Stimulated activated naive CD8-positive, alpha-beta T cell treated with anti-CD3 and anti-CD28 coated beads, Interleukin-15, amount 100 ng/mL, for 72 hours (primary cell): Measurements from ENCODE around the gene SLC2A11.

Experiments
- ATAC-seq: fragments of 150-1000 bp; cut with Tn5 transposase; 2 replicates; pipeline ENCODE4 v1.10.0; 2021; ENCODE audit warnings: mild to moderate bottlenecking, moderate library complexity
- DNase-seq, 2 donors: peaks; one replicate each; pipeline ENCODE4 v3.0.0; 2021 to 2022
- H3K27ac Mint-ChIP-seq, 2 donors: one replicate each; pipeline ENCODE4 v1.8.0; 2022; ENCODE audit warnings: mild to moderate bottlenecking in 2 of 2, mixed read lengths in 2 of 2, moderate library complexity in 2 of 2
- H3K27me3 Mint-ChIP-seq: one replicate; pipeline ENCODE4 v1.8.0; 2022; ENCODE audit warnings: mixed read lengths
- H3K4me1 Mint-ChIP-seq: one replicate; pipeline ENCODE4 v1.8.0; 2022; ENCODE audit warnings: mild to moderate bottlenecking, mixed read lengths
- H3K4me3 Mint-ChIP-seq, 2 donors: one replicate each; pipeline ENCODE4 v1.8.0; 2022; ENCODE audit warnings: mild to moderate bottlenecking in 2 of 2, mixed read lengths in 2 of 2, moderate library complexity in 1 of 2
- H3K9me3 Mint-ChIP-seq, 2 donors: one replicate each; pipeline ENCODE4 v1.8.0; 2022; ENCODE audit warnings: mixed read lengths in 2 of 2

SLC2A11 gene

GRCh38 chr22:23888615-23889401, 31.1 kb downstream of the SLC2A11 start:
- H3K27me3 Mint-ChIP-seq = no peaks in the 10 kb centered on the region
- no peak for DNase-seq
- ATAC-seq = no peak
- peak overlapping the region in 1 of 2 donors; percentile 48 for H3K27ac Mint-ChIP-seq
- H3K4me1 Mint-ChIP-seq = peaks cover 12% of the 10 kb centered on the region
- H3K4me3 Mint-ChIP-seq = no peak overlapping the region
- H3K9me3 Mint-ChIP-seq = no peaks in the 10 kb centered on the region

- no peak overlapping the region for H3K27ac Mint-ChIP-seq
- H3K9me3 Mint-ChIP-seq = no peaks in the 10 kb centered on the region
- H3K4me1 Mint-ChIP-seq = peaks cover 17% of the 10 kb centered on the region
- no peaks in the 10 kb centered on the region for H3K27me3 Mint-ChIP-seq
- H3K4me3 Mint-ChIP-seq = no peak overlapping the region
- ATAC-seq (no peak), DNase-seq (no peak)
These were observed 31.9 kb downstream of the SLC2A11 start for GRCh38 chr22:23889620-23890019.

GRCh38 chr22:23891726-23892125, 34.1 kb downstream of the SLC2A11 start:
- Mint-ChIP-seq H3K27me3 (no peaks in the 10 kb centered on the region), H3K4me3 (no peak overlapping the region), H3K9me3 (no peaks in the 10 kb centered on the region)

GRCh38 chr22:23892130-23892529, 34.5 kb downstream of the SLC2A11 start:
- Mint-ChIP-seq H3K4me3 (peak overlapping the region in 1 of 2 donors; percentile 27), H3K4me1 (peaks cover 37% of the 10 kb centered on the region), H3K27ac (no peak overlapping the region), H3K9me3 (no peaks in the 10 kb centered on the region), H3K27me3 (no peaks in the 10 kb centered on the region)
- DNase-seq = no peak
- no peak for ATAC-seq

More at GRCh38 chr22:23891726-23892125, 34.1 kb downstream of the SLC2A11 start:
- DNase-seq (no peak), ATAC-seq (no peak)
- Mint-ChIP-seq H3K27ac (no peak overlapping the region), H3K4me1 (peaks cover 33% of the 10 kb centered on the region)

GRCh38 chr22:23892706-23893105, 35.0 kb downstream of the SLC2A11 start:
- ATAC-seq (no peak), DNase-seq (no peak)
- H3K9me3 Mint-ChIP-seq = no peaks in the 10 kb centered on the region
- peak overlapping the region; percentile 95 to 100 for H3K4me3 Mint-ChIP-seq
- H3K27me3 Mint-ChIP-seq = no peaks in the 10 kb centered on the region
- peak overlapping the region in 1 of 2 donors; percentile 69 for H3K27ac Mint-ChIP-seq
- H3K4me1 Mint-ChIP-seq = peaks cover 43% of the 10 kb centered on the region

GRCh38 chr22:23893121-23893944, 35.7 kb downstream of the SLC2A11 start:
- Mint-ChIP-seq H3K27ac (peak overlapping the region; percentile 99 to 100), H3K4me1 (peaks cover 46% of the 10 kb centered on the region), H3K4me3 (peak overlapping the region; percentile 95 to 100), H3K27me3 (no peaks in the 10 kb centered on the region), H3K9me3 (no peaks in the 10 kb centered on the region)
- peak in 1 of 2 donors; percentile 4 for DNase-seq
- no peak for ATAC-seq

GRCh38 chr22:23893945-23894709, 36.5 kb downstream of the SLC2A11 start, which contains the start of gene MIF:
Gene MIF (plus strand): TSS chr22:23894383. CDS start chr22:23894475, 92 bp downstream.
- Mint-ChIP-seq H3K27me3 (no peaks in the 10 kb centered on the region), H3K9me3 (no peaks in the 10 kb centered on the region), H3K27ac (peak within 1 kb of the TSS; percentile 99 to 100), H3K4me3 (peak within 1 kb of the TSS; percentile 95 to 100), H3K4me1 (peaks cover 49% of the 10 kb centered on the region)
- DNase-seq = peak; percentile 97 to 99
- peak; percentile 86 for ATAC-seq

- H3K4me1 Mint-ChIP-seq = peaks cover 50% of the 10 kb centered on the region
- DNase-seq = peak; percentile 63 to 80
- peak overlapping the region; percentile 95 to 100 for H3K4me3 Mint-ChIP-seq
- H3K9me3 Mint-ChIP-seq = no peaks in the 10 kb centered on the region
- peak overlapping the region; percentile 78 to 100 for H3K27ac Mint-ChIP-seq
- ATAC-seq = peak; percentile 59
- no peaks in the 10 kb centered on the region for H3K27me3 Mint-ChIP-seq
These were observed 37.3 kb downstream of the SLC2A11 start for GRCh38 chr22:23894710-23895598.

GRCh38 chr22:23895599-23896144, 38.0 kb downstream of the SLC2A11 start:
- ATAC-seq (no peak), DNase-seq (no peak)
- Mint-ChIP-seq H3K4me1 (peaks cover 50% of the 10 kb centered on the region), H3K27ac (peak overlapping the region; percentile 78 to 94), H3K27me3 (no peaks in the 10 kb centered on the region), H3K9me3 (no peaks in the 10 kb centered on the region), H3K4me3 (peak overlapping the region; percentile 95 to 100)

- peaks cover 50% of the 10 kb centered on the region for H3K4me1 Mint-ChIP-seq
- H3K9me3 Mint-ChIP-seq = no peaks in the 10 kb centered on the region
- no peak for DNase-seq
- H3K4me3 Mint-ChIP-seq = peak overlapping the region; percentile 95 to 100
- no peak for ATAC-seq
- H3K27me3 Mint-ChIP-seq = no peaks in the 10 kb centered on the region
- H3K27ac Mint-ChIP-seq = peak overlapping the region in 1 of 2 donors; percentile 44
These were observed 38.5 kb downstream of the SLC2A11 start for GRCh38 chr22:23896166-23896522.

- DNase-seq = no peak
- H3K27me3 Mint-ChIP-seq = no peaks in the 10 kb centered on the region
- peak overlapping the region; percentile 23 to 69 for H3K4me3 Mint-ChIP-seq
- H3K9me3 Mint-ChIP-seq = no peaks in the 10 kb centered on the region
- H3K4me1 Mint-ChIP-seq = peaks cover 50% of the 10 kb centered on the region
- ATAC-seq = no peak
- H3K27ac Mint-ChIP-seq = peak overlapping the region; percentile 19 to 84
These were observed 39.0 kb downstream of the SLC2A11 start for GRCh38 chr22:23896523-23897186.

- peak overlapping the region in 1 of 2 donors; percentile 84 for H3K27ac Mint-ChIP-seq
- peaks cover 50% of the 10 kb centered on the region for H3K4me1 Mint-ChIP-seq
- H3K4me3 Mint-ChIP-seq = peak overlapping the region in 1 of 2 donors; percentile 69
- H3K9me3 Mint-ChIP-seq = no peaks in the 10 kb centered on the region
- H3K27me3 Mint-ChIP-seq = no peaks in the 10 kb centered on the region
- DNase-seq = no peak
- no peak for ATAC-seq
These were observed 39.6 kb downstream of the SLC2A11 start for GRCh38 chr22:23897320-23897719.

GRCh38 chr22:23898006-23898974, 40.6 kb downstream of the SLC2A11 start:
- no peak overlapping the region for H3K27ac Mint-ChIP-seq
- DNase-seq (no peak), ATAC-seq (no peak)
- H3K4me1 Mint-ChIP-seq = peaks cover 43% of the 10 kb centered on the region
- H3K9me3 Mint-ChIP-seq = no peaks in the 10 kb centered on the region
- H3K4me3 Mint-ChIP-seq = no peak overlapping the region
- no peaks in the 10 kb centered on the region for H3K27me3 Mint-ChIP-seq
